Measurements from ENCODE around the gene LTBP2.

Gene LTBP2

DNA sequence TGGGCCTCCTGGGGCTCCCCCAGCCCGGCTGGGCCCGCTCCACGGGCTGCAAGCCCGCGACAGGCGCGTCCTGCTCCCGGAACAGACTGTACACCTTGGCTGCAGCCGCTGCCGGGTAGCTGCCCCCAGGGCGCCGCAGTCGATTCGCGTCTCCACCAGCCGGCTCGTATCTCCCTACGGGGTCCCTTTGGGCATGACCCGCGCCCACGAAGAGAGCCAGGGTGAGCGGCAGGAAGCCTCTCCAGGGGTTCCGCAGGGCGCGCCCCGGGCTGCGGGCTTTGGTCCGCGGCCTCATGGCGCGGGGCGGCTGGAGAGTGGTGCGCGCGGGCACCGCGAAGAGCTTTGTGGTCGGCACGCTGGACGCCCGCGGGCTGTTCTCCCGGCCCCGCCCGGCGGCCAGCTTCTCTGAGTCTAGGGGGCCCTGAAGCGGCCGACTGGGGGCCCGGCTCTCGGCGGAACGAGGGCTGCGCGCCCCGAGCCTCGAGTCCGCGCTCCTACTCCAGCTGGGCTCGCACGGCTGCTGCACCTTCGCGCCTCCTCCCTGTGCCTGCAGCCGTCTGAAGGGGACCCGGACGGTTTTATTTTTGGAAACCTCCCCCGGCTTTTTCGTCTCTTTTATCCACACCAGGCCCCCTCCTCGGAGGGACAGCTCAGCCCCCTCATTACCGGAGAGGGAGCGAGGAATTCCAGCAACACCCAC is at the start of gene LTBP2:
TSS of gene LTBP2 (minus strand) at position 588 of the 700 bp plus-strand sequence. CDS start at position 295, 293 bp downstream.
- in situ Hi-C loops (cut with HindIII; ENCODE audit: low pct_ligation_motif_present, low sequenced_read_pairs) = no loop called here
- TF ChIP-seq, protein P1, sequence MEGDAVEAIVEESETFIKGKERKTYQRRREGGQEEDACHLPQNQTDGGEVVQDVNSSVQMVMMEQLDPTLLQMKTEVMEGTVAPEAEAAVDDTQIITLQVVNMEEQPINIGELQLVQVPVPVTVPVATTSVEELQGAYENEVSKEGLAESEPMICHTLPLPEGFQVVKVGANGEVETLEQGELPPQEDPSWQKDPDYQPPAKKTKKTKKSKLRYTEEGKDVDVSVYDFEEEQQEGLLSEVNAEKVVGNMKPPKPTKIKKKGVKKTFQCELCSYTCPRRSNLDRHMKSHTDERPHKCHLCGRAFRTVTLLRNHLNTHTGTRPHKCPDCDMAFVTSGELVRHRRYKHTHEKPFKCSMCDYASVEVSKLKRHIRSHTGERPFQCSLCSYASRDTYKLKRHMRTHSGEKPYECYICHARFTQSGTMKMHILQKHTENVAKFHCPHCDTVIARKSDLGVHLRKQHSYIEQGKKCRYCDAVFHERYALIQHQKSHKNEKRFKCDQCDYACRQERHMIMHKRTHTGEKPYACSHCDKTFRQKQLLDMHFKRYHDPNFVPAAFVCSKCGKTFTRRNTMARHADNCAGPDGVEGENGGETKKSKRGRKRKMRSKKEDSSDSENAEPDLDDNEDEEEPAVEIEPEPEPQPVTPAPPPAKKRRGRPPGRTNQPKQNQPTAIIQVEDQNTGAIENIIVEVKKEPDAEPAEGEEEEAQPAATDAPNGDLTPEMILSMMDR (IDR thresholded peaks at IDR 0.05; ENCODE audit: low read depth, low read length, missing control alignments) = no peak
- DNase-seq = no peak
- H3K36me3 ChIP-seq (replicated peaks) = no peaks in the 10 kb centered on the region
- no peak within 1 kb of the TSS for H3K27ac ChIP-seq
- H3K27me3 ChIP-seq (replicated peaks) = no peaks in the 10 kb centered on the region
- H3K4me3 ChIP-seq (ENCODE audit: low read depth, low read length) = peak within 1 kb of the TSS; percentile 80

GRCh38 chr14:74660863-74661262 is 48.8 kb upstream of the LTBP2 start:
- in situ Hi-C loops (cut with HindIII; ENCODE audit: low pct_ligation_motif_present, low sequenced_read_pairs) = no loop called here
- Histone ChIP-seq H3K27me3 (replicated peaks) (no peaks in the 10 kb centered on the region), H3K27ac (no peak overlapping the region), H3K36me3 (replicated peaks) (peaks cover 31% of the 10 kb centered on the region), H3K4me3 (ENCODE audit: low read depth, low read length) (no peak overlapping the region)
- no peak for DNase-seq
- TF ChIP-seq, protein P1 (IDR thresholded peaks at IDR 0.05; ENCODE audit: low read depth, low read length, missing control alignments) = no peak

DNA sequence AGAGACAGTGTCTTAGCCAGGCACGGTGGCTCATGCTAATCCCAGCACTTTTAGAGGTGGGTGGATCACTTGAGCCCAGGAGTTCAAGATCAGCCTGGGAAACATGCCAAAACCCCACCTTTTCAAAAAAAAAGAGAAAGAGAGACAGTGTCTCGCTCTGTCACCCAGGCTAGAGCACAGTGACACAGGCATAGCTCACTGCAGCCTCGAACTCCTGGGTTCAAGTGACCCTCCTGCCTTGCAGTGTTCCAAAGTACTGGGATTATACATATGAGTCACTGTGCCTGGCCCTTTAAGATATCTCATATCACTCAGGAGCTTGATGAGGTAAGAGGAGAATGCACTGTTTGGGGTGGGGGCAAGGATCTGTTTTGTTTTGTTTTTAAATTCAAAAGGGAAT is 48.1 kb upstream of the LTBP2 start:
- no peak for DNase-seq
- TF ChIP-seq, protein P1 (IDR thresholded peaks at IDR 0.05; ENCODE audit: low read depth, low read length, missing control alignments) = no peak
- in situ Hi-C loops (cut with HindIII; ENCODE audit: low pct_ligation_motif_present, low sequenced_read_pairs) = no loop called here
- Histone ChIP-seq H3K36me3 (replicated peaks) (peaks cover 24% of the 10 kb centered on the region), H3K4me3 (ENCODE audit: low read depth, low read length) (no peak overlapping the region), H3K27me3 (replicated peaks) (no peaks in the 10 kb centered on the region), H3K27ac (no peak overlapping the region)

GRCh38 chr14:74658535-74659131 is 46.6 kb upstream of the LTBP2 start:
- in situ Hi-C loops (cut with HindIII; ENCODE audit: low pct_ligation_motif_present, low sequenced_read_pairs) = no loop called here
- H3K36me3 ChIP-seq (replicated peaks) = peaks cover 21% of the 10 kb centered on the region
- H3K4me3 ChIP-seq (ENCODE audit: low read depth, low read length) = no peak overlapping the region
- no peaks in the 10 kb centered on the region for H3K27me3 ChIP-seq (replicated peaks)
- H3K27ac ChIP-seq = peak overlapping the region; percentile 13
- DNase-seq = no peak
- TF ChIP-seq, protein P1 (IDR thresholded peaks at IDR 0.05; ENCODE audit: low read depth, low read length, missing control alignments) = no peak

- in situ Hi-C loops (cut with HindIII; ENCODE audit: low pct_ligation_motif_present, low sequenced_read_pairs) = no loop called here
- no peak overlapping the region for H3K4me3 ChIP-seq (ENCODE audit: low read depth, low read length)
- no peak for DNase-seq
- H3K27me3 ChIP-seq (replicated peaks) = no peaks in the 10 kb centered on the region
- no peak overlapping the region for H3K27ac ChIP-seq
- TF ChIP-seq, protein P1 (IDR thresholded peaks at IDR 0.05; ENCODE audit: low read depth, low read length, missing control alignments) = no peak
- peaks cover 8% of the 10 kb centered on the region for H3K36me3 ChIP-seq (replicated peaks)
Observed at GRCh38 chr14:74656964-74657363, 44.9 kb upstream of the LTBP2 start.

All from brain microvascular endothelial cell (primary cell).